GM18508 (cell line): Measurements from ENCODE around the gene FAF2.
"Not testable (repeated sequence)": the region's sequence is repeated elsewhere in the genome, so short reads cannot be mapped to it uniquely, and the experiment has no call there.

ENCODE experiments used
- ATAC-seq: cut with Tn5 transposase; IDR thresholded peaks from one replicate; pipeline ENCODE4 v1.9.1; 2021; ENCODE audit warnings: moderate number of reproducible peaks; ENCODE audit not compliant: insufficient read depth, unreplicated experiment

FAF2 gene

GRCh38 chr5:176447978-176448608 lies at the start of gene FAF2:
Gene FAF2, plus strand, starts transcription at chr5:176448385. Its CDS starts 23 bp downstream, at chr5:176448408.
- ATAC-seq: peak; percentile 86

- no peak for ATAC-seq
These were observed 47.6 kb upstream of the FAF2 start for GRCh38 chr5:176400382-176401156.

- no peak for ATAC-seq
These were observed 46.6 kb upstream of the FAF2 start for GRCh38 chr5:176401281-176402205.

- no peak for ATAC-seq
These were observed 42.3 kb upstream of the FAF2 start for GRCh38 chr5:176405656-176406435.

GRCh38 chr5:176406436-176407052 lies 41.6 kb upstream of the FAF2 start:
- ATAC-seq: no peak

- ATAC-seq: no peak
These were observed 40.5 kb upstream of the FAF2 start for GRCh38 chr5:176407456-176408251.

- ATAC-seq: not testable (repeated sequence)
These were observed 40.0 kb upstream of the FAF2 start for GRCh38 chr5:176408252-176408573.

- ATAC-seq: no peak
These were observed 39.6 kb upstream of the FAF2 start for GRCh38 chr5:176408590-176408989.

- ATAC-seq: no peak
These were observed 38.4 kb upstream of the FAF2 start for GRCh38 chr5:176409765-176410164.

- no peak for ATAC-seq
These were observed 37.6 kb upstream of the FAF2 start for GRCh38 chr5:176410486-176411180.

- ATAC-seq: no peak
These were observed 35.5 kb upstream of the FAF2 start for GRCh38 chr5:176412517-176413254.

GRCh38 chr5:176413255-176413565 lies 35.0 kb upstream of the FAF2 start:
- no peak for ATAC-seq

GRCh38 chr5:176413709-176414191 lies 34.4 kb upstream of the FAF2 start:
- ATAC-seq: no peak

- no peak for ATAC-seq
These were observed 33.5 kb upstream of the FAF2 start for GRCh38 chr5:176414704-176415103.

- ATAC-seq: no peak
These were observed 32.8 kb upstream of the FAF2 start for GRCh38 chr5:176415240-176415951.

- ATAC-seq: peak; percentile 69
These were observed 31.9 kb upstream of the FAF2 start, which contains the start of gene CLTB for GRCh38 chr5:176415952-176416924. Gene CLTB, minus strand, starts transcription at chr5:176416539. Its CDS starts 176 bp downstream, at chr5:176416363.
